ENCODE results near the gene DMKN.

DMKN gene

GRCh38 chr19:35522745-35523327, 9.4 kb upstream of the DMKN start:
- TF ChIP-seq CTCF (conservative IDR thresholded peaks at IDR 0.05; ENCODE audit: low read depth, low read length): no peak
- H3K4me3 ChIP-seq (ENCODE audit: low read depth, low read length): no peak overlapping the region
- no peak for DNase-seq (ENCODE audit: low read depth)

- H3K4me3 ChIP-seq (ENCODE audit: low read depth, low read length): no peak overlapping the region
- no peak for DNase-seq (ENCODE audit: low read depth)
- TF ChIP-seq CTCF (conservative IDR thresholded peaks at IDR 0.05; ENCODE audit: low read depth, low read length): no peak
These were observed 7.8 kb upstream of the DMKN start for GRCh38 chr19:35521124-35521743.

- DNase-seq (ENCODE audit: low read depth): peak; percentile 21
- TF ChIP-seq CTCF (conservative IDR thresholded peaks at IDR 0.05; ENCODE audit: low read depth, low read length): no peak
- H3K4me3 ChIP-seq (ENCODE audit: low read depth, low read length): no peak overlapping the region
These were observed 5.8 kb upstream of the DMKN start for GRCh38 chr19:35519291-35519690.

GRCh38 chr19:35518313-35518712, 4.9 kb upstream of the DMKN start:
- TF ChIP-seq CTCF (conservative IDR thresholded peaks at IDR 0.05; ENCODE audit: low read depth, low read length): no peak
- peak; percentile 96 for DNase-seq (ENCODE audit: low read depth)
- no peak overlapping the region for H3K4me3 ChIP-seq (ENCODE audit: low read depth, low read length)

GRCh38 chr19:35517342-35517741, 3.9 kb upstream of the DMKN start:
- no peak for DNase-seq (ENCODE audit: low read depth)
- H3K4me3 ChIP-seq (ENCODE audit: low read depth, low read length): no peak overlapping the region
- no peak for TF ChIP-seq CTCF (conservative IDR thresholded peaks at IDR 0.05; ENCODE audit: low read depth, low read length)

- DNase-seq (ENCODE audit: low read depth): no peak
- no peak overlapping the region for H3K4me3 ChIP-seq (ENCODE audit: low read depth, low read length)
- no peak for TF ChIP-seq CTCF (conservative IDR thresholded peaks at IDR 0.05; ENCODE audit: low read depth, low read length)
These were observed 2.9 kb upstream of the DMKN start for GRCh38 chr19:35516310-35516709.

- DNase-seq (ENCODE audit: low read depth): peak; percentile 34
- no peak for TF ChIP-seq CTCF (conservative IDR thresholded peaks at IDR 0.05; ENCODE audit: low read depth, low read length)
- H3K4me3 ChIP-seq (ENCODE audit: low read depth, low read length): peak overlapping the region; percentile 13
These were observed 897 bp upstream of the DMKN start for GRCh38 chr19:35514282-35514809.

Data from choroid plexus epithelial cell (primary cell).